ENCODE measurements around the gene EXOSC2.

EXOSC2 gene, protein sequence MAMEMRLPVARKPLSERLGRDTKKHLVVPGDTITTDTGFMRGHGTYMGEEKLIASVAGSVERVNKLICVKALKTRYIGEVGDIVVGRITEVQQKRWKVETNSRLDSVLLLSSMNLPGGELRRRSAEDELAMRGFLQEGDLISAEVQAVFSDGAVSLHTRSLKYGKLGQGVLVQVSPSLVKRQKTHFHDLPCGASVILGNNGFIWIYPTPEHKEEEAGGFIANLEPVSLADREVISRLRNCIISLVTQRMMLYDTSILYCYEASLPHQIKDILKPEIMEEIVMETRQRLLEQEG

DNA sequence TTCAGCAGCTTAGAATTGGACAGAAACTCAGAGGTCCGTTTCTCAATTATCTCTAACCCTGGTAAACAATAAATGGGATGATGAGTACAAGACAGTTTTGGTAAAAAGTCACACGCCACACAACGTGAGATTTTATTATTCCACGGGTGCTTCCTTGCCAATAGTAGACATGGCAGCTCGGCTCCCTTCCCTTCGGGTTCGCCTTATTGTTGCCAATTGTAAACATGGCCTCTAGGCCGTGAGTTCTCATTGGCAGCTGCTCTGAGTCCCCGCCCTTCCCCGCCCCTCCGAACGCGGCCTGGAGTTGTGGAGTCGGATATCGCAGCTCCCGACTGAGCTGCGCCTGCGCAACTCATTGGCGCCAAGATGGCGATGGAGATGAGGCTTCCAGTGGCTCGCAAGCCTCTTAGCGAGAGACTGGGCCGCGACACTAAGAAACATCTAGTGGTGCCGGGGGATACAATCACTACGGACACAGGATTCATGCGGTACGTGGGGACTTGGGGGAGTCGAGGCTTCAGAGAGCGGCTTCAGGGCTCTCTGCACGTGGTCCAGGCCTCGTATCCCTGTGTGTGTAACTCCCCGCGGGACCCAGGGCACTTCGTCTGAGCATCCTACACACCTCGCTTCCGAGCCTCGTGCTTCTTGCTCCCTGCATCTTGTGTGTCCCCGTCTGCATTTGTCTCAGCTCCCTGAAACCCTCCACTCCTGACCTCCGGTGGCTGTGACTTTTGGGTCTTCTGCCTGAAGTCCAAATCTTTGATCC, at the start of gene EXOSC2:
TSS of gene EXOSC2 (plus strand) at position 355 of the 766 bp plus-strand sequence. CDS start at position 367, 12 bp downstream.
- peak; percentile 94 for DNase-seq

DNA sequence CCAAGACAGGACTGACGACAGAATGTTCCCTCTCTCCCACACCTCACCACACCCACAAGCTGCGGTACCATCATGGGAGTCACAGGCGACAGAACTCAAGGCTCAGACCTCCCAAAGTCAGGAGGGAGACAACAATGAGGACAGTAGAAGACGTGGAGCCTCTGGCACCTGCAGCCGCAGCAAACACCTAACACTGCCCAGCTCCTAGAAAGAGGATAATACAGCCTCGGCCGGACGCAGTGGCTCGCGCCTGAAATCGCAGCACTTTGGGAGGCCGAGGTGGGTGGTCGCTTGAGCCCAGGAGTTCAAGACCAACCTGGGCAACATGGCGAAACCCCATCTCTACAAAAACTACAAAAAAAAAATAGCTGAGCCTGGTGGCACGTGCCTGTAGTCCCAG, 42.4 kb upstream of the EXOSC2 start:
- no peak for DNase-seq

- no peak for DNase-seq
Measured at GRCh38 chr9:130651752-130652151, 41.8 kb upstream of the EXOSC2 start.

DNA sequence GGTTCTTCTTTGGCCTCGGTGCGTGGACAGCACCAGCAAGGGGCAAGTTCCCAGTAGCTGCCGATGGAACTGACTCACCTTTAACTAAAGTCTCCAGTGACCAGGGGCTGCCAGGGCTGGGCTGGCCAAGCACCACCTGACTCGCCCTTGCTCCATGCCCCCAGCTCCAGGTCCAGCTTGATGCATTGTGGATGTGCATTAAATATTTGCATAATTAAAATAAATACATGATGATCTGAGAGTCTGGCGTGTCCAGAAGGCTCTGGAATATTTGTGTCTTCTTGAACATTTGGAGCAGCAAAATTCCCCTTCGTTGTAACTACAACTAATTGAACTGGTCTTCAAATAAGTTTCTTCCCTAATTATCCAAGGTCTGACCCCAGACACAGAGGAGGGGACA, 38.7 kb upstream of the EXOSC2 start:
- no peak for DNase-seq

GRCh38 chr9:130658893-130659698, 34.5 kb upstream of the EXOSC2 start:
- no peak for DNase-seq

DNA sequence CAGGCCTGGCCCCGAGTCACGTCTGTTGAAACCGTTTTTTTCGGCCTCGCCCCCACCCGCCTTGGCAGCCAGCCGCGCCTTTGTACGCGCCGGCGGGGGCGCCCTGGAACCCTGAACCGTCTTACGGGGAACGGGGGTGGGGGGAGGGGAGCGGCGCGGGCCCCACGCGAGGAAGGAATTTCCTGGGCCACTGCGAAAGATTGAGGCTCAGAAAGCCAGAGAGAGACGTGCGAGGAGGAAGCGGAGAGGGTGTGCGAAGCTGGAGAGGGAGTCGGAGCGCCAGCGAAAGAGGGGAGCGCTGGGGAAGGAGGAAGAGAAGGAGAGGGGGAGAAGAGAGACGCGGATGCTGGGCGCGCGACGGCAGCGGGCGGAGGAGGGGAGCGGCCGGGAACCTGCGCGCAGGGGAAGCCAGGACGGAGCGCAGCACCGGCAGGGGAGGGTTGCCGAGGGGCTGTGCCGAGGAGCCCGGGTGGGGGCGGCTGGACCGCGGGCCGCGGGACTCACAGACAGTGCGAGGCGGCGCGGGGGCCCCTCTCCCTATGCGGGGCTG, 33.8 kb upstream of the EXOSC2 start:
- peak; percentile 39 for DNase-seq

DNA sequence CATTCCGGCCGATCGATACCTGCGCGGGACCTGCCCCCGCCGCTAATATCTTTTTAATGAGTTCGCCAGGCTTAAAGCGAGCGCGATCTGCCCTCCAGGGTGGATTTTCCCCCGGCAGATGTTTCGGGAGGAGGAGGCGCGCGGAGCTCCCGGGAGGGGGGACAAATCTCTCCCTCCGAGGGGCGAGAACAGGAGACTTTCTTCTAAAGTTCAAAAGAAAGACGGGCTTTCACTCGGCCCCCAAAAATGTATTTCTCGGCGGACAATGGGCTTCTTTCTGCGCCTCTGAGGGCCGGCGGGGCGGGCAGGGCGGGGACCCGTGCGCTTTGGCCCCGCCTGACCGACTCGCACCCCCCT, 33.3 kb upstream of the EXOSC2 start:
- peak; percentile 29 for DNase-seq

- DNase-seq, result peak; percentile 66
Measured at GRCh38 chr9:130660683-130661450, 32.7 kb upstream of the EXOSC2 start.

DNA sequence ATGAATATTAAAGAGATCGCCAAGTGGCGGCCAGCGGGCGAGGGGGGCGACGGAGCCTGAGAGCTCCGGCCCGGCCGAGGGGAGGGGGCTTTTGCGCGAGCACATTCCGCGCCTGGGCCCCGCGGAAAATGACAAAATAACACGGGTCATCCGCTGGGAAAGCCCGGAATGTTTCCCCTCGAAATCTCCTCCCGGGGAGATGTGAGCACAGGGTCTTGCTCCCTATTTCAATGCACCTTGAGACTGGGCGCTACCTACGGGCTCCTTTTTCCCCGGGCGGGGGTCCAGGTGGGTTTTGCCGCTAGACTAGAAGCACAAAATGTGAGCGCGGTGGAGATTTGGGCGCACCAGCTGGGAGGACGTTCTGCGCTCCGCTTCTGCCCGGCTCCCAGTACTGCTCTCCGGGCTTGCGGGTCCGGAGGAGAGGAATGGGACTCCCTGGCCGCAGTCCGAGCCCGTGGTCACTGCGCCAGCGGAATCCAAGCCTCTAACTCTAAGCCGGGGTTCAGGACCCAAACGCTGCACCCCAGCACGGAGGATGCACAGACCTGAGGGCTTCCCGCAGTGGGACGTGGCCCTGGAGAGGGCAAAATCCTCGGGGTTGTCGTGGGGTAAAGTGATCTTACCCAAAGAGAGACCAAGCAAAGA, 32.0 kb upstream of the EXOSC2 start:
- DNase-seq, result peak; percentile 56

- DNase-seq, result peak; percentile 64
Measured at GRCh38 chr9:130662099-130662969, 31.2 kb upstream of the EXOSC2 start.

- peak; percentile 64 for DNase-seq
Measured at GRCh38 chr9:130662970-130663257, 30.7 kb upstream of the EXOSC2 start.

GRCh38 chr9:130663258-130663976, 30.2 kb upstream of the EXOSC2 start:
- DNase-seq, result peak; percentile 69

- DNase-seq, result peak; percentile 63
Measured at GRCh38 chr9:130663977-130664250, 29.7 kb upstream of the EXOSC2 start.

- DNase-seq, result peak; percentile 50
Measured at GRCh38 chr9:130664251-130665028, 29.1 kb upstream of the EXOSC2 start, which contains the start of gene PRDM12. Gene PRDM12 (plus strand): TSS chr9:130664594. CDS start chr9:130664654, 60 bp downstream.

DNA sequence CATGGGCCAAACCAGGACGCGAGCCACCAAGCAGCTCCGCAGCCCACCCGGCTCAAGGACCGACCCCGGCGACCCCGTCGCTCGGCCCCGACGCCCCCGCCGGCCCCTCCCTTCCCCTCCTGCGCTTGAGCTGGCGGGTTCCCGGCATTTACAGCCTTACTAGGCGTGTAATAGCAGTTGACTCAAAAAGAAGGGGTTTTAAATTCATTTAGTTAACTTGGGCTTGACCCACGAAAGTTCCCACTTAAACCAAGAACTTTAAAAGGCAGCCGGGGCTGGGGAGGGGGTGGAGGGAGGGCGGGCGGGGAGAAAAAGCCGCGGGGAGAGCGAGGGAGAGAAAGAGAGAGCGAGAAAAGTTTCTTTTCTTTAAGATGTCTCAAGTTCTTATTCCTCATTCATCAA, 28.6 kb upstream of the EXOSC2 start:
- no peak for DNase-seq

DNA sequence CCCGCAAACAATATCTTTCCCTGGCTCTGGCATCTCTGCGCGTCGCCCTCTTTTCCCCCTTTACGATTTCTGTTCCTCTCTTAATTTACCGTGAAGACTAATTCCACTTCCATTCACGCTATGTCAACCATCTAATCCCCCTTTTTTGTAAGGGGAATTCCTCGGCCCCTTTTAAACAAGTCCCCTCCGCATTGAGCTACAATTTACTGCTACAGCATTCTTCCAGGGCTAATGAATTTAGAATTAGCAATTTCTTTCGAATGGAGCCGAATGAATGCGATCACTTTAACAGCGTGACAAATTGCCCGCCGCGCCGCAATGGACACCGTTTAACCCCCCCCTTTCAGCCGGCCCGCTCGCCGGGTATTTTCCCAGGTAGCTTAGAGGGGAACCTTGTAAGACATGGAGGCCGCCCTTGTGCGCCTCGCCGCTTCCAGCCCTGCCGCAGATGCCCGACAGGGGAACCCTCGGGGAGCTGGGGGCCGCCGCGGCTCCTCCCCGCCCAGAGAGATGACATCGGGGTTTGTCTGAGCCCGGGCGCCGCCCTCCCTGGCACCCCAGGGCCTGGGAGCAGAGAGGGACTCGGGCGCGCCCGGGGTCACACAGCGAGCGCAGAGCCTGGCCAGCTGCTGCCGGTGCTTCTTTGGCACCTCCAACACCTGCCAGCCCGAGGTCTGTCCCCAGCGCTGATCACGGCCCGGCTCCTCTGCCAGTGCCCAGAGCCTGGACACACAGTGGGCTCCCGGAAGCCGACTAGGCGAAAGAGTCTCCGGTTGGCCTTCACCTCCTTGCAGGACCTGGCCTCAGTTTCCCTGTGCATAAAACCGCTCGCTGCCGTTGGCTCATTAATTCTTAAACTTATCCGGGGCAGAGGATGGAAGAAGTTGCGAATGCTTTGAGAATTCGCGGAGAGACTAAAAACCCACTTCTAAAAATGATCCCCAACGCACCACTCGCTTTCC, 27.9 kb upstream of the EXOSC2 start:
- peak; percentile 55 for DNase-seq

DNA sequence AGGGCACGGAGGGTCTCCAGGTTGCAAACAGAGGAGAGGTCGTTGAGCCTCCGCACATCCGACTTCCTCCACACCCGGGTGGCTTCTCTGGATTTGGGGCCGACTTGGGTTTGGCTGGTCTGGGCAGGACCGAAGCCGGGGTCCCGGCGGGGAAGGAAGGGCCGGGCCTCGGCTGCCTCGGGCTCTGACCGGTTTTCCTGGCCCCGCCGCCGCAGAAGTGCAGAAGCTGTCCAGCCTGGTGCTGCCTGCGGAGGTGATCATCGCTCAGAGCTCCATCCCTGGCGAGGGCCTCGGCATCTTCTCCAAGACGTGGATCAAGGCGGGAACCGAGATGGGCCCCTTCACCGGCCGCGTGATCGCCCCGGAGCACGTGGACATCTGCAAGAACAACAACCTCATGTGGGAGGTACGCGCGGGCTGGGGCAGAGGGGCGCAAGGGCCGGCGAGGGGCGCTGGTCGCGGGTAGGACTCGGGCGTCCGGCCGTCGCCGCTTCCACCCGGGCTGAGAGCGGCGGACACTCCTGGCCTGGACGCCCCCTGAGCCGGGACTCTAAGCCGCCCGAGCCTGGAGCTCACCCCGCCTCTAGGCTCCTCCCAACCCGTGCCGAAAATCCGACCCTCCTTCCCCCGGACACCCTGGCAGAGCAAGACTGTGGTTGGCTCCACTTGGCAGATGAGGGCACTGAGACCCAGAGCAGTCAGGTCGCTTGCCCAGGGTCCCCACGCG, 27.0 kb upstream of the EXOSC2 start:
- DNase-seq, result peak; percentile 52

GRCh38 chr9:130667120-130667435, 26.5 kb upstream of the EXOSC2 start:
- no peak for DNase-seq

Data from retina (tissue), 1 donor.